Caco-2 (cell line): ENCODE results near the gene RBSN. TPM values are rescaled to one million over a fixed set of nuclear protein-coding genes. Genes with fewer than 3 reads are reported as not detected.

Experiments
- BruUV-seq: library from RNA; stranded (reverse); fragments of 400-500 nt; replicated peaks from 2 replicates; lab custom pipeline; 2021; lab: Mats Ljungman, UMichigan
- CTCF ChIA-PET: fragments of 300-600 bp; sonication (Branson Sonifier 250); formaldehyde crosslinking; loops from one replicate; lab custom pipeline; 2022; ENCODE audit warnings: antibody characterized with exemption; lab: Charles Lee
- POLR2A ChIA-PET: fragments of 300-600 bp; sonication (Branson Sonifier 250); formaldehyde crosslinking; loops from one replicate; lab custom pipeline; 2022; ENCODE audit warnings: antibody characterized with exemption; lab: Charles Lee
- DNase-seq, 2 experiments: peaks; one replicate each; pipeline versions ENCODE4 v3.0.0 to v3.0.0-alpha.2; 2020 to 2022
- H3K27me3 ChIP-seq: replicated peaks from 2 replicates; pipeline ENCODE4 v1.6.0; 2011; ENCODE audit warnings: low read length; ENCODE audit not compliant: control insufficient read depth, insufficient read depth
- H3K36me3 ChIP-seq: 2 replicates; pipeline ENCODE4 v1.5.1; 2011; ENCODE audit warnings: low read length; ENCODE audit not compliant: control insufficient read depth, insufficient read depth
- H3K4me1 ChIP-seq: fragments of 250-450 bp; sonication (Bioruptor Pico); 2 replicates; pipeline ENCODE4 v1.5.1; 2020; ENCODE audit warnings: mild to moderate bottlenecking
- H3K4me3 ChIP-seq: 2 replicates; pipeline ENCODE4 v1.5.1; 2011; ENCODE audit warnings: low read depth, mild to moderate bottlenecking, control low read depth, low read length
- H3K9me3 ChIP-seq: fragments of 250-450 bp; sonication (Bioruptor Pico); 2 replicates; pipeline ENCODE4 v1.5.1; 2020; ENCODE audit warnings: mild to moderate bottlenecking, moderate library complexity
- H3K27ac Mint-ChIP-seq: one replicate; pipeline ENCODE4 v1.8.0; 2022; ENCODE audit warnings: mixed read lengths; ENCODE audit not compliant: unreplicated experiment
- H3K27me3 Mint-ChIP-seq: one replicate; pipeline ENCODE4 v1.8.0; 2022; ENCODE audit warnings: mixed read lengths; ENCODE audit not compliant: insufficient read depth, unreplicated experiment
- H3K36me3 Mint-ChIP-seq: one replicate; pipeline ENCODE4 v1.8.0; 2022; ENCODE audit warnings: mild to moderate bottlenecking, mixed read lengths; ENCODE audit not compliant: insufficient read depth, unreplicated experiment
- H3K4me1 Mint-ChIP-seq: one replicate; pipeline ENCODE4 v1.8.0; 2022; ENCODE audit warnings: low read depth, mixed read lengths; ENCODE audit not compliant: unreplicated experiment
- H3K4me3 Mint-ChIP-seq: one replicate; pipeline ENCODE4 v1.8.0; 2022; ENCODE audit warnings: mild to moderate bottlenecking, moderate library complexity, mixed read lengths; ENCODE audit not compliant: unreplicated experiment
- H3K9me3 Mint-ChIP-seq: one replicate; pipeline ENCODE4 v1.8.0; 2022; ENCODE audit warnings: mixed read lengths; ENCODE audit not compliant: unreplicated experiment
- CTCF ChIP-seq, 2 experiments: fragments of 200-600 bp in 1 of 2; IDR thresholded peaks; 1 replicate in 1 of 2; 2 replicates in 1 of 2; pipeline versions ENCODE4 v1.5.1 to v1.8.0; 2011 to 2022; ENCODE audit warnings: antibody characterized with exemption in 1 of 2, control low read depth in 1 of 2, inconsistent platforms in 1 of 2, low read depth in 1 of 2, low read length in 1 of 2, mild to moderate bottlenecking in 1 of 2, moderate library complexity in 1 of 2; ENCODE audit not compliant: insufficient read depth in 1 of 2, severe bottlenecking in 1 of 2, unreplicated experiment in 1 of 2
- intact Hi-C: fragments of 100-400 bp; cut with micrococcal nuclease; formaldehyde crosslinking; loops from one replicate; pipeline ENCODE4 v1.10.0; 2022; ENCODE audit not compliant: unreplicated experiment
- total RNA-seq: library from RNA; stranded (reverse); gene quantifications from 2 replicates; pipeline ENCODE4 v1.2.3, GENCODE V29; 2022

RBSN gene
- total RNA-seq, 1 experiment from 2014 or later = 19.7 TPM

GRCh38 chr3:15117011-15117410 lies 18.1 kb upstream of the RBSN start:
- H3K9me3 Mint-ChIP-seq = no peaks in the 10 kb centered on the region
- H3K4me3 ChIP-seq = no peak overlapping the region
- H3K4me3 Mint-ChIP-seq = no peak overlapping the region
- no peaks in the 10 kb centered on the region for H3K36me3 Mint-ChIP-seq
- no peaks in the 10 kb centered on the region for H3K9me3 ChIP-seq
- ChIA-PET CTCF (interaction anchor here (0.5 kb wide), 1 partner anchor 8 kb away, joined by 3 read pairs; no protein-coding TSS in a partner anchor), POLR2A (no interaction called here)
- no peaks in the 10 kb centered on the region; the same call in 1 of the 2 replicates for H3K27me3 ChIP-seq
- DNase-seq = no peak
- no peak overlapping the region for H3K27ac Mint-ChIP-seq
- no peaks in the 10 kb centered on the region; the same call in 1 of the 2 replicates for H3K4me1 ChIP-seq
- no peaks in the 10 kb centered on the region for H3K27me3 Mint-ChIP-seq
- no peaks in the 10 kb centered on the region for H3K36me3 ChIP-seq
- no TSS peak for BruUV-seq
- H3K4me1 Mint-ChIP-seq = no peaks in the 10 kb centered on the region
- intact Hi-C loops = no loop called here
- no peak for TF ChIP-seq CTCF (IDR thresholded peaks at IDR 0.05; ENCODE audit: insufficient read depth in 1 of 2, low read depth in 1 of 2, low read length in 1 of 2, severe bottlenecking in 1 of 2, unreplicated experiment in 1 of 2)

GRCh38 chr3:15116032-15116669 lies 17.2 kb upstream of the RBSN start:
- Histone ChIP-seq H3K4me1 (no peaks in the 10 kb centered on the region; the same call in 1 of the 2 replicates), H3K4me3 (no peak overlapping the region), H3K9me3 (no peaks in the 10 kb centered on the region), H3K36me3 (no peaks in the 10 kb centered on the region), H3K27me3 (no peaks in the 10 kb centered on the region; the same call in 1 of the 2 replicates)
- no peaks in the 10 kb centered on the region for H3K27me3 Mint-ChIP-seq
- H3K9me3 Mint-ChIP-seq = no peaks in the 10 kb centered on the region
- no TSS peak for BruUV-seq
- CTCF ChIA-PET = interaction anchor here (0.5 kb wide), 1 partner anchor 8 kb away, joined by 3 read pairs; no protein-coding TSS in a partner anchor
- no peak for DNase-seq
- no peaks in the 10 kb centered on the region for H3K4me1 Mint-ChIP-seq
- no peak for TF ChIP-seq CTCF (IDR thresholded peaks at IDR 0.05; ENCODE audit: insufficient read depth in 1 of 2, low read depth in 1 of 2, low read length in 1 of 2, severe bottlenecking in 1 of 2, unreplicated experiment in 1 of 2)
- POLR2A ChIA-PET = interaction anchor here (0.6 kb wide), 1 partner anchor 598 kb away, joined by 9 read pairs; no protein-coding TSS in a partner anchor
- intact Hi-C loops = no loop called here
- H3K27ac Mint-ChIP-seq = no peak overlapping the region
- H3K4me3 Mint-ChIP-seq = no peak overlapping the region
- no peaks in the 10 kb centered on the region for H3K36me3 Mint-ChIP-seq

- intact Hi-C loops = no loop called here
- CTCF ChIA-PET = no interaction called here
Measured at GRCh38 chr3:15114466-15115358, 15.8 kb upstream of the RBSN start.

More at GRCh38 chr3:15114466-15115358, 15.8 kb upstream of the RBSN start:
- DNase-seq = no peak
- Mint-ChIP-seq H3K27me3 (peaks cover 3% of the 10 kb centered on the region), H3K9me3 (no peaks in the 10 kb centered on the region), H3K4me1 (no peaks in the 10 kb centered on the region), H3K36me3 (no peaks in the 10 kb centered on the region), H3K4me3 (no peak overlapping the region), H3K27ac (no peak overlapping the region)
- no peak overlapping the region for H3K4me3 ChIP-seq
- H3K9me3 ChIP-seq = no peaks in the 10 kb centered on the region
- H3K27me3 ChIP-seq = no peaks in the 10 kb centered on the region; the same call in 1 of the 2 replicates
- H3K4me1 ChIP-seq = no peaks in the 10 kb centered on the region; the same call in 1 of the 2 replicates
- POLR2A ChIA-PET = no interaction called here
- no TSS peak for BruUV-seq
- no peaks in the 10 kb centered on the region for H3K36me3 ChIP-seq
- no peak for TF ChIP-seq CTCF (IDR thresholded peaks at IDR 0.05; ENCODE audit: insufficient read depth in 1 of 2, low read depth in 1 of 2, low read length in 1 of 2, severe bottlenecking in 1 of 2, unreplicated experiment in 1 of 2)
